ENCODE results near the gene IGHMBP2. TPM values are rescaled to one million over a fixed set of nuclear protein-coding genes. Genes with fewer than 3 reads are reported as not detected.

IGHMBP2 gene
- total RNA-seq, 1 donor = 15.5 TPM

DNA sequence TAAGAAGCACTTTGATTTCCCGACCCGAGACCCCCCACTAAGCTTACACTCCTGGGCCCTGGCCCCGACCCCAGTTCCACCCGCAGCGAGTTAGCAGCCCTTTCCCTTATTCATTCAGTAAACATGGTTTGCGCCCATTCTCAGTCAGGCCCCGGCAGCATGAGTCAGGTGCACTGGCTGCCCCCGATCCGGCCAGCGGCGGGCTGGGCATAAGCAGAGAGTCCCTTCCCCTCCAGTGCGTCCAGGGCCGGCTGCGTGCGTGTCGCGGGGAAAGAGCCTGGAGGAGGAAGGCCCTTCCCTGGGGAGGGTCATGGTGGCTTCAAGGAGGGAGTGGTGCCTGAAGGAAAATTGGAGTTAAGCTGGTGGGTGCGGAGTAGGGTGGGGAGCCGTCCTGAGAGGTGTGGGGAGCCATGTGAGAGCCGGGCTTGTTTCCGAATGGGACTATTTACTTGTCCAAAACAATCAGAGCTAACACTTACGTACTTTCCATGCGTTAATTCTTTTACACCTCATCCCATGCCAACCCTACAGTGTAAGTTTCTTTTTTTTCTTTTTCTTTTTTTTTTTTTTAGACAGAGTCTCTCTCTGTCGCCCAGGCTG lies 657 bp downstream of the IGHMBP2 start:
- peaks cover 27% of the 10 kb centered on the region for H3K4me1 ChIP-seq (ENCODE audit: insufficient read depth, low read length)
- H3K4me3 ChIP-seq (ENCODE audit: low read length) = peak overlapping the region; percentile 74
- H3K27me3 ChIP-seq (ENCODE audit: insufficient read depth, low read length) = no peaks in the 10 kb centered on the region
- no peaks in the 10 kb centered on the region for H3K9me3 ChIP-seq (ENCODE audit: low read depth, low read length)

DNA sequence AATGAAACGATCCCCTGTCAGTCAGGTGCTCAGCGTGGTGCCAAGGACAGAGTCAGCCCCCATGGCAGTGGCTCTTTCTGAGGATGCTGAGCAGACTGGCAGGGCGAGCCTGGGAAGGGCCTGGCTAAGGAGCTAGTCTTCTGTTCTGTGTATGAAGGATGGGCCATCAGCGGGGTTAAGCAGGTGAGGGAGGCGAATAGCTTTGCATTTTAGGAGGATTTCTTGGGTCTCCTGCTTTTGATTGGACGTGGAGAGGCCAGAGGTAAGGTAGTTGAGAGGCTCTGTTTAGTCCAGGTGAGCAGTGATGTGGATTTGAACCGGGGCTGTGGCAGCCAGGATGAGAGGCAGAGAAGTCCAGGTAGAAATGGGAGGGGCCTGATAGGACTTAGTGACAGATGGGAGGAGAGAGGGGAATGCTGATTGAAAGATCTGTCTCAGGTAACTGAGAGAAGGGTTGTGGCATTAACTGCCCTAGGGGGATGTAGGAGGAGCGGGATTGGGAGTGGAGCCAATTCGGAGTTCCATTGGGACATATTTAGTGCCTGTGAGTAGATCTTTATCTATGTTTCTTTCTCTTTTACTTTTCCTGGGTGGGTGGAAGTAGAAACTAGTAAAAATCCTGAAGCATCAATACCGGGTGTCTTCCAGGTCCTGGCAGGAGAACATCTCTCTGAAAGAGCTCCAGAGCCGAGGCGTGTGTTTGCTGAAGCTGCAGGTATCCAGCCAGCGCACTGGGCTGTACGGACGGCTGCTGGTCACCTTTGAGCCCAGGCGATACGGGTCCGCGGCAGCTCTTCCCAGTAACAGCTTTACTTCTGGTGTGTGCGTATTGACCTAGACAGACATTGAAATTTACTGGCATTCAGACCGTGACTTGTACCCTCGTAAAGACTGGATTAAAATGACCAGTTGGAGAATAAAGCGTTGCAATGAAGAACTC lies 2.0 kb downstream of the IGHMBP2 start:
- Histone ChIP-seq H3K9me3 (ENCODE audit: low read depth, low read length) (no peaks in the 10 kb centered on the region), H3K4me3 (ENCODE audit: low read length) (no peak overlapping the region), H3K27me3 (ENCODE audit: insufficient read depth, low read length) (no peaks in the 10 kb centered on the region), H3K4me1 (ENCODE audit: insufficient read depth, low read length) (peaks cover 27% of the 10 kb centered on the region)

DNA sequence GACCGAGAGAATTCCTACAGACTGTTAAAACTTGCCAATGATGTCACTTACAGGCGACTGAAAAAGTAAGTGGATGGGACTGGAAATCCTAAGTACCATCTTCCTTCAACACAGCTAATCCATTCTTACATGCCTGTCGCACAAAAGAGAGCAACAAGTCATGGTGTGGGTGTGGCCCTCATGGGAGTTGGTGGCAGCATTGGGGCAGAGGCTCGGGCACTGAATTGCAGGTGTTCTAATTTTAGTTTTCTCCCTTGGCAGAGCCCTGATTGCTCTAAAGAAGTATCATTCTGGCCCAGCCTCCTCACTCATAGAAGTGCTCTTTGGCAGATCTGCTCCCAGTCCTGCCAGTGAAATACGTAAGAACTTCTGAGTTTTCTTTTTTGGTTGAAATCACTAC lies 4.6 kb downstream of the IGHMBP2 start:
- Histone ChIP-seq H3K4me3 (ENCODE audit: low read length) (no peak overlapping the region), H3K27me3 (ENCODE audit: insufficient read depth, low read length) (no peaks in the 10 kb centered on the region), H3K9me3 (ENCODE audit: low read depth, low read length) (no peaks in the 10 kb centered on the region), H3K4me1 (ENCODE audit: insufficient read depth, low read length) (peaks cover 19% of the 10 kb centered on the region)

DNA sequence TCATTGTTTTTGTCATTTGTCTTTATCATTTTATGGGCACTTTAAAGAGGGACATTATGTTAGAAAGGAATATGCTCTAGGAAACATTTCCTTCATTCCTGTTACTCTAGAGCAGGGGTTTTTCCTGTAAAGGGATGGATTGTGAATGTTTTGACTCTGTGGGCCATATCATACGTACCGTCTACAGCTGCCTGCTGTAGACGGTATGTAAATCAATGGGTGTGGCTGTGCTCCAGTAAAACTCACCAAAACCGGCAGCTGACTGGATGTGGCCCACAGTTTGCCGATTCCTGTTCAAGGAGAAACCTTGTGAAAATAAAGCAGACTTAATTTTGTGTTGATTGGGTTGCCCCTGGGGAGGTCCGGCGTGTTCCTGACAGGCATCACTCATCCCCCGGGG lies 7.3 kb downstream of the IGHMBP2 start:
- H3K27me3 ChIP-seq (ENCODE audit: insufficient read depth, low read length) = no peaks in the 10 kb centered on the region
- peaks cover under 1% of the 10 kb centered on the region for H3K4me1 ChIP-seq (ENCODE audit: insufficient read depth, low read length)
- no peak overlapping the region for H3K4me3 ChIP-seq (ENCODE audit: low read length)
- H3K9me3 ChIP-seq (ENCODE audit: low read depth, low read length) = no peaks in the 10 kb centered on the region

DNA sequence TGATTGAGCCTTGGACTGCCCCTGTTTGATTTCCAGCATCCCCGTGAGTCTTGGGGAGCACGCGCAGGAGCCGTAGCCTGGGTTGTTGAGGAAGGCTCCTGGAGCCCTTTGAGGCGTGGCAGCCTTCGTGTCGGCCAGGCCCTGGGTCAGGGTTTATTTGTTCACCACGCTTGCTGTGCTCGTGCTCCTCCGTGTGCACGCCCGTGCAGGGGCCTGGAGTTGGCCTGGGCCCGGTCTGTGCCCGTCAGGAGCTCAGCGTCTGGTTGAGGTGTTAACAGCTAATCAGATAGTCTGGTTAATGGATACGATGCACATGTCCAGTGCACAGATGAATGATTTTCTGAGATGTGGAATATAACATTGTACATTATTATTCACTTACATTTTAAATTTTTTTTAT lies 8.0 kb downstream of the IGHMBP2 start:
- H3K4me1 ChIP-seq (ENCODE audit: insufficient read depth, low read length) = no peaks in the 10 kb centered on the region

DNA sequence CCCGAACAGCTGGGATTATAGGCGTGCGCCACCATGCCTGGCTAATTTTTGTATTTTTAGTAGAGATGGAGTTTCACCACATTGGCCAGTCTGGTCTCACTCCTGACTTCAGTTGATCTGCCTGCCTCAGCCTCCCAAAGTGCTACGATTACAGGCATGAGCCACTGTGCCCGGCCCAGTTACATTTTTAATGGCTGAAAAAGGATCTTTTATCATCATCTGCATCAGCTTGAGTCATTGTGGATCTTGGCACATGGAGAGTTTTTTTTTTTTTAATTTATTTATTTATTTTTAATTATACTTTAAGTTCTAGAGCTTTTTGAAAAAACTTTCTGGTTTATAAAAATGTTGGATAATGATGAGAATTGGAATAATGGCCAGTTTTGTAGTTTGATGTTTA lies 8.6 kb downstream of the IGHMBP2 start:
- no peaks in the 10 kb centered on the region for H3K9me3 ChIP-seq (ENCODE audit: low read depth, low read length)
- H3K27me3 ChIP-seq (ENCODE audit: insufficient read depth, low read length) = no peaks in the 10 kb centered on the region
- H3K4me3 ChIP-seq (ENCODE audit: low read length) = no peak overlapping the region
- H3K4me1 ChIP-seq (ENCODE audit: insufficient read depth, low read length) = no peaks in the 10 kb centered on the region

More for the DNA sequence above, 8.0 kb downstream of the IGHMBP2 start:
- no peak overlapping the region for H3K4me3 ChIP-seq (ENCODE audit: low read length)
- no peaks in the 10 kb centered on the region for H3K27me3 ChIP-seq (ENCODE audit: insufficient read depth, low read length)
- no peaks in the 10 kb centered on the region for H3K9me3 ChIP-seq (ENCODE audit: low read depth, low read length)

DNA sequence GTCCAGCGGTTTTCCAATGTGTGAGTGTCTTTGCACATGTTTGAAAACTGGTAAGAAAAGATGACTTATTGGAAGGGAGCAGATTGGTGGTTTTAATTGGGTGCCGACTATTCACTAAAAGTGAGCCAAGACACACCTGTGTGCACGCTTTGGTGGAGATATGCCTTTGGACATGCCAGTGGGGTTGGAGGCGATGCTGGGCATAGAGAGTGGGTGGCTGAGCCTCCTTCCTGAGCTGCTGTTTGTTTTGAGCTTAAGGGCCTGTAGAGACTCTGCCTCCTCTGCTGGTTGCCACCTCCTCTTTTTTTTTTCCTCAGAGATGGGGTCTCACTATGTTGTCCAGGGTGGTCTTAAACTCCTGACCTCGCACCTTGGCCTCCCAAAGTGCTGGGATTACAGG lies 9.5 kb downstream of the IGHMBP2 start:
- Histone ChIP-seq H3K9me3 (ENCODE audit: low read depth, low read length) (no peaks in the 10 kb centered on the region), H3K4me3 (ENCODE audit: low read length) (no peak overlapping the region)

DNA sequence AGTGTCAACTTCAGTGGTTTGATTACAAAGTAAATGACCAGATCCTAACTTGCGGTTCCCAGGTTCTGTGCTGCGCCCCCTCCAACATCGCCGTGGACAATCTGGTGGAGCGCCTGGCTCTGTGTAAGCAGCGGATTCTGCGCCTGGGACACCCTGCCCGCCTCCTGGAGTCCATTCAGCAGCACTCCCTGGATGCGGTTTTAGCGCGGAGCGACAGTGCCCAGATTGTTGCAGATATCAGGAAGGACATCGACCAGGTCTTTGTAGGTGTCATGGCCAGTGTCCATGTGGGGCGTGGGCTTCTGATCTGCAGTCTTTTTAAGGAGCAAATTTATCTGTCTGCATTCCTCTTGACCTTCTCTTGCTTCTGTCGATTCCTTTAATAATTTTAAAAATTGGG lies 11.1 kb downstream of the IGHMBP2 start:
- H3K4me1 ChIP-seq (ENCODE audit: insufficient read depth, low read length) = no peaks in the 10 kb centered on the region
- H3K27me3 ChIP-seq (ENCODE audit: insufficient read depth, low read length) = no peaks in the 10 kb centered on the region
- no peak overlapping the region for H3K4me3 ChIP-seq (ENCODE audit: low read length)
- no peaks in the 10 kb centered on the region for H3K9me3 ChIP-seq (ENCODE audit: low read depth, low read length)

More for the DNA sequence above, 9.5 kb downstream of the IGHMBP2 start:
- no peaks in the 10 kb centered on the region for H3K27me3 ChIP-seq (ENCODE audit: insufficient read depth, low read length)
- no peaks in the 10 kb centered on the region for H3K4me1 ChIP-seq (ENCODE audit: insufficient read depth, low read length)

DNA sequence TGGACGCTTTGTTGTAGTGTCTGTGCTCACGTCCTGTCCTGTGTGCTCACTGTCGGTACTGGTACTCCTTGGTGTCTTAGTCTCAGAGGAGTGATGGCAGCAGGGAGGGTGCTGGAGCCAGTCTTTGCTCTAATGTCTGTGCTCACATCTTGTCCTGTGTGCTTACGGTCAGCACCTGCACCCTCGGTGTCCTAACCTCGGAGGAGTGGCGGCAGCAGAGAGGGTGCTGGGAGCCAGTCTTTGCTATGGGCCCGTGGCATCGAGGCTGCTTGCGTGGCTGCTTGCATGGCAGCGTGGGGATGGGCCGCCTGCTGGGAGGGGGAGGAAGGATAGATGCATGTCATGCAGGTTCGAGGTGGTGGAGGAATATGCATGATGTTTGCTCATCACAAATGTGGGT lies 12.7 kb downstream of the IGHMBP2 start:
- H3K4me3 ChIP-seq (ENCODE audit: low read length) = no peak overlapping the region
- H3K27me3 ChIP-seq (ENCODE audit: insufficient read depth, low read length) = no peaks in the 10 kb centered on the region
- H3K9me3 ChIP-seq (ENCODE audit: low read depth, low read length) = no peaks in the 10 kb centered on the region
- no peaks in the 10 kb centered on the region for H3K4me1 ChIP-seq (ENCODE audit: insufficient read depth, low read length)

DNA sequence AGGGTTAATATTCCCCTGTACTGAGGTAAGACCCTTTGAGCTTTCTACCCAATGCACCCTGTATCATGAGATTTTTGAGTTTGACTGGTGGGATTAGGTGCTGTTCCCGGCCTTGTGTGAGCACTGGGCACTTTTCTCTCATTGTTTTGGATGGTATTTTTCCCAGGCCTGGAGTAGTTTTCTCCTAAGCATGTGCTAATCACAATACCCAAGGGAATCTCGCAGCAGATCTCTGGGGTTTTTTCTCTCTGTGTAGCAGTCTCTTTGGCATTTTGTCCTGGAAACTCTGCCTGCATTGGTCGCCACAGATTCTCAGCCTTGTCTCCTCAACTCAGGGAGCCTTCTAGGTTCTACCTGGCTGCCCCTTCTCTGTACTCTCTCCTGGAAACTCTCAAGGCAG lies 19.9 kb downstream of the IGHMBP2 start:
- Histone ChIP-seq H3K4me3 (ENCODE audit: low read length) (no peak overlapping the region), H3K27me3 (ENCODE audit: insufficient read depth, low read length) (no peaks in the 10 kb centered on the region), H3K4me1 (ENCODE audit: insufficient read depth, low read length) (peaks cover 20% of the 10 kb centered on the region), H3K9me3 (ENCODE audit: low read depth, low read length) (peaks cover 8% of the 10 kb centered on the region)

DNA sequence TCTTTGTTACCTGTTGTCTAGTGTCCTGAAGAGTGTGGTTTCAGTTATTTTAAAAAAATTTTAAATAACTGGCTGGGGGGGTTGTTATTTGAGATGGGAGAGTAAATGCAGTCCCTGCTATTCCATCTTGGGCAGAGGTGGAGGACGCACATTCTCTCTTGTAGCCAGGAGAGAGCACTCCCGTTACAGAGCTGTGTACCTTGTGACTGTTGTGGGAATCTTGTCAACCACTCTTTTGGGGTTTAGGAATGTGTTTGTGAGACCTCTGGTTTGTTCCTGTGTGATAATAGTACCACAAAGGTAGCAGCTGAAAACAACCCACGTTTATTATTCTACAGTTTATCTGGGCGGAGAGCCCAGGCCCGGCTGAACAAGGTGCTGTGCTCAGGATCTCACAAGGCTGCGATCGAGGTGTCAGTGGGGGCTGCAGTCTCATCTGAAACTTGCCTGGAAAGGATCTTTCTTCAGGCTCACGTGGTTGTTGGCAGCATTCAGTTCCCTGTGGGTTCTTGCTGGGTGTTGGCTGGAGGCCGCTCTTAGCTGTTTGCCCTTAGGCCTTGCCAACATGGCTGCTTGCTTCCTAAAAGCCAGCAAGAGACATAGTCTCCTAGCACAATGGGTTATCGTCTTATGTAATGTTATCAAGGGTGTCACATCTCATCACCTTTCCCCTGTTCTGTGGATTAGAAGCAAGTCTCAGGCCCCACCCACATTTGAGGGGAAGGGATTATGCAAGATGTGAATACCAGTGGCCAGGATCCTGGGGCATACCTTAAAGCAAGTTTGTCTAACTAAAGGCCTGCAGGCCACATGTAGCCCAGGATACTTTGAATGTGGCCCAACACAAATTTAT lies 20.6 kb downstream of the IGHMBP2 start:
- peaks cover 8% of the 10 kb centered on the region for H3K9me3 ChIP-seq (ENCODE audit: low read depth, low read length)
- no peak overlapping the region for H3K4me3 ChIP-seq (ENCODE audit: low read length)
- H3K27me3 ChIP-seq (ENCODE audit: insufficient read depth, low read length) = no peaks in the 10 kb centered on the region
- peaks cover 24% of the 10 kb centered on the region for H3K4me1 ChIP-seq (ENCODE audit: insufficient read depth, low read length)

DNA sequence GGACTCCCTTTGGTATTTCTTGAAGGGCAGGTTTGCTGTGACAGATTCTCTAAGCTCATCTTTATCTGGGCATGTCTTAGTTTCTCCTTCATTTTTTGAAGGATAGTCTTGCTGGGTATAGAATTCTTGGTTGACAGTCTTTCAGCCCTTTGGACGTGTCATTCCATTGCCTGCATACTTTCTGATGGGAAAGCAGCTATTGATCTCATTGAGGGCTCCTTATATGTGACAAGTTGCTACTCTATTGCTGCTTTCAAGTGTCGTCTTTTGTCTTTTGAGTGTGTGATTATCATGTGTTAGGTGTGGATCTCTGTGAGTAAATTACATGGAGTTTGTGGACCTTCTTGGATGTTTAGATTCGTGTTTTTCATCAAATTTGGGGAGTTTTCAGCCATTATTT lies 21.9 kb downstream of the IGHMBP2 start:
- H3K27me3 ChIP-seq (ENCODE audit: insufficient read depth, low read length) = no peaks in the 10 kb centered on the region
- H3K9me3 ChIP-seq (ENCODE audit: low read depth, low read length) = peaks cover 8% of the 10 kb centered on the region
- peaks cover 24% of the 10 kb centered on the region for H3K4me1 ChIP-seq (ENCODE audit: insufficient read depth, low read length)
- no peak overlapping the region for H3K4me3 ChIP-seq (ENCODE audit: low read length)

DNA sequence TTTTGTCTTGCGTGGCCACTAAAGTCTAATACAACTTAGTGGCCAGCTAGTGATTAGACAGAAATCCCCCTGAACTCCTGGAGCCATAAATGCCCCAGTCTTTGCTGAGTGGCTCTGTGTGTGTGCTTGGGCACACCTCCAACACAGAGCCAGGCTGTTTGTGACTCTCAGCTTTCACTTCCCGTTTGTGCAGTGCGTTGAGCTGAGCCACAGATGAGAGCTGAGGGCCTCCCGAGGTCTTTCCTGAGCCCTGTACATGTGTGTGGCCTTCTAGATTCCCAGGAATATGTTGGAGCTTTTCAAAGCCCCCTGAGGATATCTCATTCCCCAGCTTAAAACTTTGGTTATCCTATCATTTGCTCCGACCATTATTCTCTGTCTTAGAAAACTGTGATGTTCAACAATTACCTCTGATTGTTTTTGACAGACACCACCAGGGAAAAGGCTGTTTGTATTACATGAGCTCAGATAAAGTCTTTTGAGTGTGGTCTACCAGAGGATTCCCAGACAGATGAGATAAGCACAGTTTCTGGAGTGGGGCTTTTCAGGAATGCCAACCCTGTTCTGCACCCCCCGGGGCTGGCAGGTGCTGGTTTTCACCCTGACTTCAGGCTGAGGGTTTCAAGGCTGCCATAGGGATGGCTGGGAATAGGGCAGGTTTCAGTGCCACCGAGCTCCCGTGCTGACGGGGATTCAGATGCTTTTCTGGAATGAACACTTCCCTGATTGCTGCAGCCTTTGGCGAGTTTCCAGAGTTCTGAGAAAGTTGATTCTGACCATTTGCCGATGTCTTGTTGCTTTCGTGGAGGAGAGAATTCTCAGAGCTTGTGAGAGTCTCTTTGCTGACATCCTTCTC lies 23.8 kb downstream of the IGHMBP2 start:
- peaks cover 8% of the 10 kb centered on the region for H3K9me3 ChIP-seq (ENCODE audit: low read depth, low read length)
- no peak overlapping the region for H3K4me3 ChIP-seq (ENCODE audit: low read length)
- peaks cover 24% of the 10 kb centered on the region for H3K4me1 ChIP-seq (ENCODE audit: insufficient read depth, low read length)
- no peaks in the 10 kb centered on the region for H3K27me3 ChIP-seq (ENCODE audit: insufficient read depth, low read length)

DNA sequence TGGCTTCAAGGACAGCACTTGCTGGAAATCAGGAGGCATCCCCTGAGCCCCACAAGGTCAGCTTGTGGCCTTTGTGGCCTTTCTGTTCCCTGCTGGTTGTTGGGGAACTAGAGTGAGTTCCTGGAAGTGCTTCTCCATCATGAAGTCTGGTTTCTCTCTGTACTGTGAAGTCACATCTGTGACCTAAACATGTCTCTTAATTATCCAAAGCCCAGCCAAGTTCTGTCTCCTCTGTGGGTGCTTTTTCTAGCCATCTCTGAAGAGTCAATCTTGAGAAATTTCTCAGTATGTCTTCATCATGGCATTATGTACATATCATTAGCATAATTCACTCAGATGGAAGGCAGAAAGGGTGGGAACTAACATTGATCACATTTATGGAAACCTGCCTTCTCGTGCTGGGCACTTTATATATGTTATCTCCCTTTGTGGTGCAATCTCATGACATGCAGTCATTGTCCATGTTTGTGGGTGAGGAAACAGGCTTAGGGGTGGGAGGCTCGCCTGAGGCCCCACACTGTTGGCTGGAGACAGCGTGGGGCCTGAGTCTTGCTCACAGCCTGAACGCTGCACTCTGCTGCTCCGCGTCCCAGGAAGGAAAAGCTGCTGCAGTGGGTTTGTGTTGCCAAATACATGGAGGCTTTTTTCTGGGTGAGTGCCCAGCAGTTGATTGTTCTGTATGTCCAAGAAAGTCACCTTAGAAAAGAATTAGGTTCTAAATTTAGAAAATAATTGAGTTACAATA lies 24.6 kb downstream of the IGHMBP2 start:
- no peaks in the 10 kb centered on the region for H3K27me3 ChIP-seq (ENCODE audit: insufficient read depth, low read length)
- peaks cover 8% of the 10 kb centered on the region for H3K9me3 ChIP-seq (ENCODE audit: low read depth, low read length)

More for the DNA sequence above, 24.6 kb downstream of the IGHMBP2 start:
- H3K4me1 ChIP-seq (ENCODE audit: insufficient read depth, low read length) = peaks cover 24% of the 10 kb centered on the region
- H3K4me3 ChIP-seq (ENCODE audit: low read length) = no peak overlapping the region

All from mononuclear cell (primary cell).